GM10266 (cell line): ENCODE results near the gene ASB16.

Source experiments
- DNase-seq: peaks from one replicate; pipeline ENCODE4 v3.0.0; 2012; ENCODE audit errors: extremely low spot score
- CTCF ChIP-seq: IDR thresholded peaks from 2 replicates; pipeline ENCODE4 v1.5.1; 2012; ENCODE audit warnings: mild to moderate bottlenecking, low read depth; ENCODE audit not compliant: control insufficient read depth, insufficient read depth; ENCODE audit errors: missing control alignments

Gene ASB16, protein sequence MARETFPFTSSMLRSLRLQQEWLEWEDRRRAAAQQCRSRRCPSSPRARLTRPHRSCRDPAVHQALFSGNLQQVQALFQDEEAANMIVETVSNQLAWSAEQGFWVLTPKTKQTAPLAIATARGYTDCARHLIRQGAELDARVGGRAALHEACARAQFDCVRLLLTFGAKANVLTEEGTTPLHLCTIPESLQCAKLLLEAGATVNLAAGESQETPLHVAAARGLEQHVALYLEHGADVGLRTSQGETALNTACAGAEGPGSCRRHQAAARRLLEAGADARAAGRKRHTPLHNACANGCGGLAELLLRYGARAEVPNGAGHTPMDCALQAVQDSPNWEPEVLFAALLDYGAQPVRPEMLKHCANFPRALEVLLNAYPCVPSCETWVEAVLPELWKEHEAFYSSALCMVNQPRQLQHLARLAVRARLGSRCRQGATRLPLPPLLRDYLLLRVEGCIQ

GRCh38 chr17:44170499-44171201 is at the start of gene ASB16:
TSS of gene ASB16 (plus strand) at chr17:44170704. CDS start at chr17:44170790, 86 bp downstream.
- no peak for DNase-seq

DNA sequence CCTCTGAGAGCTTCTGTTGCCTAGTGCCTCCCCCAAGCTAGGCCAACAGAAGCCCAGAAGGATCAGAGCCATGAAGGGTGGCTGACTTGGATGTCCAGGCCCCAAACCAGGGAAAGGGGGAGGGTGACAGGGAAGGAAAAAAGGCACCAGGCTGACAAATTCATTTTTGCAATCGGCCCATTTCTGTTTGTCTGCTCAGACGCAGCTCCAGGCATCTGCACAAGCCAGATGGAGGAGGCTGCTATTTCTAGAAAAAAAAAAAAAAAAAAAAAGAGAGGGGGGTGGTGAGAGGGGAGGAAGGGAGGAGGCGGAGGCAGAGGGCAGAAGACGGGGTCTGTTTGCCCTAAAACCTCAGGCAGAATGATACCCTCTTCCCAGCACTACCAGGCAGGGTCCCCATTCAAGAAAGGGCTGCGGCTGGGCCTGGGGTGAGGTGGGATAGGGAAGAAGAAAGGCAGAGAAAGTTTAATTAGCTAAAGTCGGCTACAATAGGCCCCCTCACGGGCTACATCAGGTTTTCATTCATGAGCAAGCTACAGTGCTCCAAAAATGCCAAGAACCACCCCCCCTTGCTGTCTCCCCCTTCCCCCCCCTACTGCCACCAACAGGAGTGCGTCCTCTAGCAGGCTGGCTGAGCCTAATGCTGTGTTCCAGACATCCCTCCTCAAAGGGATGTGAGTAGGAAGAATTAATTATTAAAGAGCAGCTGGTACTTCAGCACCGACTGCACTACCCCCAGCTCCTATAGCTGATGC is 49.5 kb upstream of the ASB16 start:
- DNase-seq, result no peak
- TF ChIP-seq CTCF, result no peak

More at GRCh38 chr17:44170499-44171201, at the start of gene ASB16:
- no peak for TF ChIP-seq CTCF

DNA sequence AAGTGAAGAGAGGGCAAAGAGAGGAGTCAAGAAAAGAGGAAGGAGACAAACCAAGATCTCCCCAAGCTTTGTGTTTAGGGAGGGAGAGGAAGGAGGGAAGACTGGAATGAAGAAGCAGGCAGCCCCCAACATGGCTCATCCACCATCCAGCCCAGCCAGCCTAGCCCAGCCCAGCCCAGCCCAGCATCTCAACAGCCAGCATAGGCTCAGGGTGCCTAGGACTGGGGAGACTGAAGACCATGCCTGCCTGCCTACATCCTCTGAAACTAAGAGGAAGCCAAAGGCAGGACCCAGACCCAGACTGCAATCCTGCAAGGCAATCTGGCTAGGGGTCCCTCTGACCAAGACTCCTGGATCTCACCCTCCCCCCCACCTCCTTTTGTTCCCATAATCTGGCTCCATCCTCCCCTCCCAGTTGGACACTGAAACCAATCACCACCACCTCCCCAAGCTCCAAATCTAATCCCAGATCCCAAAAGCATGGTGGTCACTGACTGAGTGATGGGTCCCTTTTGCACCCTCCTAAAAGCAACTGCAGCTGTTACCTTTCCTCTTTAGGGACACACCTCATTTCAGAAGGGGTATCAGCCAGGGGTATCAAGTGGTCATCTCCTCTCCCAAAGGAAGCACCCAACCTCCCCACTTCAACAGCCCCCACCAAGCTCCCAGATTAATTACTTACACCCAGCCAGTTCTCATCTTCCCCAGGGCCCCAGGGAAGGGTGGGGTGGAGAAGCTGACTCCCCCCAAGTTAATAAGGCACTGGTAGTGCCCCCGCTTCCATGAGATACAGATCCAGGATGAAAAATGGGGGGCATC is 48.3 kb upstream of the ASB16 start:
- no peak for DNase-seq
- no peak for TF ChIP-seq CTCF

DNA sequence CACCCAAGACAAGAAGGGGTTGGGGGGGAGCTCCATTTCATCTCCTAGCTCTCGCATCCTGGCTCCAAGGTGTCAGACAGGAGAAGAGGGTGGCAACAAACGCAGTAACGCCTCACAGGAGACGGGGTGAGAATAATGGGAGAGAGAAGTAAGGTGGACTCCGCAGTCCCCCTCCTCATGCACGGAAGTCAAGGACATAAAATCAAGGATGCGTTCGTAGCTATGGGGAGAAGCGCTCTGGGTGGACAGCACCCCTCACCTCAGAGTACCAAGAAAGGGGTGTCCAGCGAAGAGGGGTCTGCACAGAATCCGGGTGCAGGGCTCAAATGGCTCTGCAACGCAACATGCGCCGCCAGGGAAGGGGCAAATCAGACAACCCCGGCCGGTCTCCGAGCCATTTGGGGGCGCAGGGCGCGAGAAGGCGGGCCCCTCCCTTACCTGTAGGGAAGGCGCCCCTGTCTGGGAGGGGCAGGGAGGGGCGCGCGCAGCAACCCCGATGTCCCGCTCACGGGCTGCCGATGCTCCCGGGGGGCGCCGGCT is 47.6 kb upstream of the ASB16 start:
- TF ChIP-seq CTCF, result no peak
- no peak for DNase-seq

GRCh38 chr17:44123356-44124117 is 47.0 kb upstream of the ASB16 start, which contains the start of gene HDAC5:
TSS of gene HDAC5 (minus strand) at chr17:44123641. CDS start at chr17:44117515, 6,126 bp downstream.
- TF ChIP-seq CTCF, result peak; percentile 68
- peak; percentile 97 for DNase-seq

DNA sequence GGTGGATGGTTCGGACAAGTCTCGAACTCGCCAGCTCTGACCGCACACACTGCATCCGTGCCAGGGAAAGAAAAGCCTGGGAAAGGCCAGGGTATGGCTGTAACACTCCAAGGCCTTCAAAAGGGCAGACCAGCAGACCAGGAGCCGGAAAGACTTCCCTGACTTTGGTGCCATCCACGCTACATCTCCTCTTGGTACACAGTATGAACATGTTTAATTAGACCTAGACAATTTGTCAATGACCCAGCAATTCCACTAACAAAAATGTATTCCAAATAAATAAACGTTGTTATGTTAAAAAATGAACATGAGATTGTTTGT is 46.4 kb upstream of the ASB16 start:
- TF ChIP-seq CTCF, result no peak
- DNase-seq, result no peak
